ENCODE results near the gene REEP1.

Gene REEP1

GRCh38 chr2:86283411-86284030 is 53.9 kb downstream of the REEP1 start:
- TF ChIP-seq CTCF (IDR thresholded peaks at IDR 0.05; ENCODE audit: low read length, missing control alignments): no peak
- no peak for DNase-seq (ENCODE audit: low read depth)
- H3K4me3 ChIP-seq (replicated peaks; ENCODE audit: low read depth, low read length): no peak overlapping the region

- DNase-seq (ENCODE audit: low read depth): no peak
- TF ChIP-seq CTCF (IDR thresholded peaks at IDR 0.05; ENCODE audit: low read length, missing control alignments): no peak
- H3K4me3 ChIP-seq (replicated peaks; ENCODE audit: low read depth, low read length): no peak overlapping the region
Measured at GRCh38 chr2:86281066-86281700, 56.2 kb downstream of the REEP1 start.

DNA sequence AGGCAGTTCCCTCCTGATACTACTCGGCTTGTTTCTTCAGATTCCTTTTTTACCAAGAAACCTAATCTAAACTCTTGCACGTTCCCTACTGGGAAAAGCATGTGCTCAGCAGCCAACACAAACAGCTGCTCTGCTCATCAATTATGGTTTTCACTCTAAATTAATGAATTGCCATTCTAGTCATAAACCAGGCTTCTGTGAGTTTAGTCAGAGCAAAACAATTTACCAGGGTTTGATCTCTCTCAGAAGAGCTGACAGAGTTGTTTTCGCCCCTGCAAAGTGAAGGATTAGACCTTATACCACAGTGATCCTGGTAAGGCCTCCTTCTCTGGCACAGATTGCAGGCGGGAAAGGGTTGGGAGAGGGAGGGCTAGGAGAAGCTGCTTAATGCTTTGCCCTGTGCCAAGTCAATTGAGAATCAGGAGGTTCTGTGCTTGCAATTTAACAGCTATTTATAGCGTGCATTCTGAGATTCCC is 57.2 kb downstream of the REEP1 start:
- no peak overlapping the region for H3K4me3 ChIP-seq (replicated peaks; ENCODE audit: low read depth, low read length)
- no peak for DNase-seq (ENCODE audit: low read depth)
- no peak for TF ChIP-seq CTCF (IDR thresholded peaks at IDR 0.05; ENCODE audit: low read length, missing control alignments)

GRCh38 chr2:86275962-86276361 is 61.5 kb downstream of the REEP1 start:
- H3K4me3 ChIP-seq (replicated peaks; ENCODE audit: low read depth, low read length): no peak overlapping the region
- no peak for TF ChIP-seq CTCF (IDR thresholded peaks at IDR 0.05; ENCODE audit: low read length, missing control alignments)
- no peak for DNase-seq (ENCODE audit: low read depth)

DNA sequence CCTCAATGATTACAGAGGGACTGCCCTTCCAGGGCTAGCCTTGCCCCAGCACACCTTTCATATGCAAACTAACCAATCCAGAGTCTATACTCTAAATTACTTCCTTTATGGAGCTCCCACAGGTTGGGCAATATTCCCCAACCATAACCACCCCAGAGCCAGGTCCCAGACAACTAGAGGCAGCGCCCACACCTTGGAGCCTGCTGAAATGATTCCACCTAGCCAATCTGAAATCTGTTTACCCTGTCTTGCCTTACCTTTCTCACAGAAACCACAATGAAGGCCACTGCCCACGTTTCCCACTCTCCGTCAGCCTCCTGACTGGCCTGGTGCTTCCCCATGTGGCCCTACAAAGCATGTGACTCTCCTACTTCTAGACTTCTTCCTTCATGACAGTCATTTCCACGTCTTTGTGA is 62.0 kb downstream of the REEP1 start:
- no peak for TF ChIP-seq CTCF (IDR thresholded peaks at IDR 0.05; ENCODE audit: low read length, missing control alignments)
- H3K4me3 ChIP-seq (replicated peaks; ENCODE audit: low read depth, low read length): no peak overlapping the region
- DNase-seq (ENCODE audit: low read depth): no peak

GRCh38 chr2:86274918-86275275 is 62.5 kb downstream of the REEP1 start:
- no peak for TF ChIP-seq CTCF (IDR thresholded peaks at IDR 0.05; ENCODE audit: low read length, missing control alignments)
- peak; percentile 11 for DNase-seq (ENCODE audit: low read depth)
- H3K4me3 ChIP-seq (replicated peaks; ENCODE audit: low read depth, low read length): no peak overlapping the region

Data from fibroblast of pulmonary artery (primary cell).